SKM-1 (cell line): Measurements from ENCODE around the gene ARID1B.

ENCODE experiments used
- DNase-seq: peaks from one replicate; lab custom pipeline; 2025; ENCODE audit not compliant: unreplicated experiment; lab: John Stamatoyannopoulos, UW

Gene ARID1B

DNA sequence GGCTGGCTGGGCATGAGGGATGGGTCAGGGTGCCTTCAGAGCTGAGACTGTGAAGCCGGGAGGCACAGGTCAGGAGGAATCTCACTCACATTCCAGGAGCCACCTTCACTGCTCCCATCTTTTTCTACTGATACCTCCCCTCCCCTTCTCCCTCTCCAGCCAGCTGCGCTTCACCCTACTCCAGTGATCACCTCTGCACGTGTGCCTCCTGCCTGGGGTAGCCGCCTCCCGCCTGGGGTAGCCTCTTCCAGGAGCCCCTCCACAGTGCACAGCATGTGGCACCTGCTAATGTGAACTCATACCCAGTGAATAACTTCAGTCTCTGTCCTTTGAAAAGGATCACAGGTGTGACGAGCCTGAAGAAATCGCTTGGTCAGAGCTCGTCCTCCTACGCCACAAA is 313.6 kb downstream of the ARID1B start:
- no peak for DNase-seq

GRCh38 chr6:157091243-157091642 is 314.1 kb downstream of the ARID1B start:
- no peak for DNase-seq

DNA sequence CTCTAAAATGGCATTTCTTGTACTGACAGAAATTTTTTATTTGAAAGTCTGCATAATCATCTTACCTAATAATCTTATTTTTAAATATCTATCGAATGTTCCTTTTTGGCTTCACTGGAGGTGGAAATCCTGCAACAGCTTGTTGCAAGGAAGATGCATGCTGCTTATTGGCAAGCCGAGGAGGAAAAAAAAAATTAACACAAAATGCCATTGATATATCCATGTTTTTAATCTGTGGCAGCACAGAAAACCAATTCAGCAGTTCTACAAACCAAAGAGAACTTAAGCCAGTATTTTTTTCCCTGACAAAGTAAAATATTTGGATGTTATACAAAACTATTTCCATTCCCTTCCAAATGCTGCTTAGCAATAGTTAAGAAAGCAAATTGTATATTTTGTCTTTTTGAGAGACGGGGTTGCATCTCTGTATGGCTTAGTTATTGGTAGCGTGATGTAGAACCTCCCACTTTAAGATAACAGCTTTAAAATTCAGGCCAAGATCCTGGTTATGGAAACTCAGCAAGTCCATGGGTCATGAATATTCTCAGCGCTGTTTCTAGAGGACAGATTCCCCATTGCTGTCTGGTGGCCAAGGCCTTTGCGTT is 314.8 kb downstream of the ARID1B start:
- no peak for DNase-seq

DNA sequence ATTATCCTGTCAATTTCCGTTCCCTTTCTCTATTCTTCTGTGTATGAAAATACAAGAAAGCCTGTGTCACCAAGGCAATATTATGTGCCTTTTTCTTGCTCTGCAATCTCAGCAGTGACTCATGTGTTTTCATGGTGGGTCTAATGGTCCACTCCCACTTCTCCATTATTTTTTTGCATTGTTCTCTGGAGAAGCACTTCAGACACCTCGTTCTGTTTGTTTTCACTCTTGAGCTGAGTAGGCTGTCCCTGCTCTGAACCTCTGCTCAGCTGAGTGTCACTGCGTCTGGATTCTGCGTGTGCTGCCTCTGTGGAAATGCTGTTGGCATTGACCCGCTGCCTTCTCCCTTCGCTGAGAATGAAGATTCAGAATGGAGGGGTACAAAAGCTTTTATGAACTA is 315.6 kb downstream of the ARID1B start:
- DNase-seq, result no peak

DNA sequence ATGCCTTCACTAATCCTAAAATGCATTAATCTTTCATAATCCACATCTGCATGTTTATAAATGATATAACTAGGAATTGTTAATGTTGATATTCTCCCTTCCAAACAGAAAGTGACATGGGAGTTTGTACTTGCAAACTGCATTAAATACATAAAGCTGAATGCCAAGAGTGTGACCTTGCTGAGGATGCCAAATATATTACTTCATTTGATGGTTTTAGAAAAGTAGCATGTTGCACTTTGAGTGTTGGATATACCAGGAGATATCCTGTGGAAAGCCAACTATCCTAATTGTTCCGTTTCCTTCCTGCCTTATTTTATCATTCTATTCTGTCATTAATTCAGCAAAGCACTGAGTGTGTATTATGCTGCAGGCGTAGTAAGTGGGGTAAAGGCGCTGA is 316.4 kb downstream of the ARID1B start:
- no peak for DNase-seq

DNA sequence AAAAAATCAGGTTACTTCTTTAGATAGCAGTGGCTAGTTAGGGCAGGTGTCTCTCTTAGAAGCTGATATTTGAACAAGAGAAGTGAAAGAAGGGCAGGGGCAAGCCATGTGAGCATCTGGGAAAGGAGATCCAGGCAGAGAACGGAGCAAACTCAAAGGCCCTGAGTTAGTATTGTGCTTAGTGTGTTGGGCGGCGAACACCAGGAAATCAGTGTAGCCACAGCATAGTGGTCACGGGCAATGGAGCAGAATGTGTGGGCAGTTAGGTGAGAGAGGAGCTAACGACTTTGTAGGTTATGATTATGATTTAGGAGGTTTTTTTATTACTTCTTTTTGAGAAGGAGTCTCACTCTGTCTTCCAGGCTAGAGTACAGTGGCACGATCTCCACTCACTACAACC is 316.9 kb downstream of the ARID1B start:
- no peak for DNase-seq

- DNase-seq, result no peak
Observed at GRCh38 chr6:157095084-157095483, 317.9 kb downstream of the ARID1B start.

DNA sequence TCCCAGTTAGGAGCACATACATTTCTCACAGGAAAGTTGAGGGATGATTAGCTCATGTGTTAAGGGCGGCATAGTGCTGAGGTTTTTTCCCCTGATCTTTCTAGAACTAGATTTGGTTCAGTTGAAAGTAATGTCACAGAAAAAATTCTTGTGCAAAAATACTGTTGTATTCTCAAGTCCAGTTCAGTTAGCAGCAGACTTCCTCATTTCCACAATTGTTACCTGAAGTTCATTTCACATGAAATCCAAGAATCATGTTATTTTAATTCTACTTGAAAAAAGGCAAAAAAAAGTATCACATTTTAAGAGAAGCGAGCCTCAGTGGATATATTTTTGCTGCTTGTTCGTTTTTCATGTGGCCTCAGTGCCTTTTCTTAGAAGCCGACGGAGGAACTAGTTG is 318.4 kb downstream of the ARID1B start:
- no peak for DNase-seq

GRCh38 chr6:157096105-157096504 is 318.9 kb downstream of the ARID1B start:
- DNase-seq, result no peak

DNA sequence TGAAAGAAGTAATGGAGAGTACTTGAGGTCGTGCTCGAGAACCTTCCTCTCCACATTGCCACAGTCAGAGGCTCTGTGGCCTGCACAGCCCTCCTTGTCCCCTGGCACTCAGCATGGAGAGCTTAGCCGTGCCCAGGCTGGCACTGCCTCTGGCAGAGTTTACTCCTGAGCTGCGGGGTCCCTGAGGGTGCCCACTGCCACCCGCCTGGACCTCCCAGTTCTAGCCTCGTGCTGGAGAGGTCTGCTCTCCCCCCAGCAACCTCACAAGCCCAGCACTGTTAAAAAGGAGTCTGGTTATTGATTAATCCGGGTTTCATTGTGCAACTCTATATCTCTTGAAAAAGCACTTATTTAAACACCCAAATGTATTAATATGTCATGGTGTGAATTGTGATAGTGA is 319.3 kb downstream of the ARID1B start:
- no peak for DNase-seq

- DNase-seq, result no peak
Observed at GRCh38 chr6:157097255-157097955, 320.2 kb downstream of the ARID1B start.

DNA sequence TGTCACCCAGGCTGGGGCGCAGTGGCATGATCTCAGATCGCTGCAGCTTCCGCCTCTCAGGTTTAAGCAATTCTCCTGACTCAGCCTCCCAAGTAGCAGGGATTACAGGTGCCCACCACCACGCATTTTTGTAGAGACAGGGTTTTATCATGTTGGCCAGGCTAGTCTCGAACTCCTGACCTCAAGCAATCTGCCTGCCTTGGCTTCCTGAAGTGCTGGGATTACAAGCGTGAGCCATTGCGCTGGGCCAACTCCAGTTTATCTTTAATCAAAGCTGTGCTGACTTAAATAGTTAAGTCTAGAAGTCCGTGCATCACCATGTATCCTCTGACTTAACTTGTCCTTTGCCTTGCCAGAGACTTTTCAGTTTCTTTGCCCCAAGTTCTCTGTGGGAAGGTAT is 321.8 kb downstream of the ARID1B start:
- DNase-seq, result no peak

GRCh38 chr6:157099912-157100593 is 322.9 kb downstream of the ARID1B start:
- no peak for DNase-seq

- DNase-seq, result no peak
Observed at GRCh38 chr6:157101166-157101565, 324.0 kb downstream of the ARID1B start.

DNA sequence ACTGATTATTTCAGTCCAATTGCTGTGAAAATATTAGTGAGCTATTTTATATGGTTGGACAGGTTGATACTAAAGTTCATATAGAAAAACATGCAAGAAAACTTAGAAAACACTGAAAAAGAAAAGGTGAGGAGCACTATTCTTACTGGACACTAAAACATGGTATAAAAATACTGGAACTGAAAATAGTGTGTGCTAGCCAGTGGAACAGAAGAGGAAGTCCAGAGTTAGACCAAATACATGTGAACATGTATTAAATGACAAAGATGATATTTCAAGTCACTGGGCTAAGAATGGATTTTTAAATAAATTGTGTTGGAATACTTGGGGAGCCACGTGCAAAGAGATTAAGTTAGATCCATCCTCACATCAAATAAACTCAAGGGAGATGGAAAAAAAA is 327.6 kb downstream of the ARID1B start:
- no peak for DNase-seq

DNA sequence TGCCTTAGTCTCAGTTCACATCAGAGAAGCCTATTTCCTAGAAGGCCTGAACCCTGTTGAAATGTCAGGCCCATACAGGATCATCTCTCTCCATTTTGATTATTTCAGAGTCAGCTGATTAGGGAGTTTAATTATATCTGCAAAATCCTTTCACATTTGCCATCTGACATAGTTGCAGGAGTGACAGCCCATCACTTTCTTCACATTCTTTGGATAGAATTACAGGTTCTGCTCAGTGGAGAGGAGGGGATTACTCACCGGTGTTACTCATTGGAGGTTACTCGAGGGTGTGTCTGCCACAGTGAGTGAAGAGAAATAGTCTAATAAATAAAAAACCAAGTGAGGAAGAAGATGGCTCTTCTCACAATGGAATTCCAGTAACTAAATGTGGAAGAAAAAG is 329.3 kb downstream of the ARID1B start:
- no peak for DNase-seq

DNA sequence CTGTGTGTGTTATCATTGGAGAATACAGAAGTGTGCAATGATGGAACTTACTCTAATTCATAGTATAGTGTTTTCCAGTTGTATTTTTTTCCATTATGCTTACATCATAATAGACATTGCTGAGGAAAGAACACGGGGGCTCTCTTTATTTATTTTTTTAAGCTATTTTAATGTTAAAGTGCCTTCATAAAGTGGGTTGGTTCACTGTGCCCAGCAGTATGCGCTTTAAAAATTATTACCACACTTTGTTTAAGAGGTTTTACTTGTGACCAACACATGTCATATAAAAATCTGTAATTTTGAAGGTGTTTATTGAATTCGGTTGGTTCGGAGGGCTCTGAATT is 330.4 kb downstream of the ARID1B start:
- DNase-seq, result no peak

GRCh38 chr6:157107915-157108651 is 330.9 kb downstream of the ARID1B start:
- no peak for DNase-seq

- no peak for DNase-seq
Observed at GRCh38 chr6:157108923-157109322, 331.7 kb downstream of the ARID1B start.

GRCh38 chr6:157110607-157111006 is 333.4 kb downstream of the ARID1B start:
- DNase-seq, result no peak

DNA sequence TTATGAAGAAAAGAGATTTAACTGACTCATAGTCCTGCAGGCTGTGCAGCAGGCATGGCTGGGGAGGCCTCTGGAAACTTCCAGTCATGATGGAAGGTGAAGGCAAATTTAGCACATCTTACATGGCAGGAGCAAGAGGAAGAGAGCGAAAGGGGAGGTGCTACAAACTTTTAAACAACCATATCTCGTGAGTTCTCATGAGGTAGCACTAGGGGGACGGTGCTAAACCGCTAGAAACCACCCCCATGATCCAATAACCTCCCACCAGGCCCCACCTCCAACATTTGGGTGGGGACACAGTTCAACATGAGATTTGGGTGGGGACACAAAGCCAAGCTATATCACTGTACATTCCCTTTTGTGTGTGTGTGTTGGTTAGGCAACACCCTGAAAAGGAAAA is 336.2 kb downstream of the ARID1B start:
- no peak for DNase-seq

- DNase-seq, result no peak
Observed at GRCh38 chr6:157116426-157116825, 339.2 kb downstream of the ARID1B start.
